Limb (tissue), 2 donors: ENCODE data around the gene TUT1.
A peak's percentile ranks its signal among the peaks of the same experiment; 100 is the strongest.
"Not testable (repeated sequence)": the region's sequence is repeated elsewhere in the genome, so short reads cannot be mapped to it uniquely, and the experiment has no call there.

Experiments
- DNase-seq, 2 donors: peaks; one replicate each; pipeline ENCODE4 v3.0.0-alpha.2; 2016; ENCODE audit errors: extremely low spot score in 2 of 2

The TUT1 gene

DNA sequence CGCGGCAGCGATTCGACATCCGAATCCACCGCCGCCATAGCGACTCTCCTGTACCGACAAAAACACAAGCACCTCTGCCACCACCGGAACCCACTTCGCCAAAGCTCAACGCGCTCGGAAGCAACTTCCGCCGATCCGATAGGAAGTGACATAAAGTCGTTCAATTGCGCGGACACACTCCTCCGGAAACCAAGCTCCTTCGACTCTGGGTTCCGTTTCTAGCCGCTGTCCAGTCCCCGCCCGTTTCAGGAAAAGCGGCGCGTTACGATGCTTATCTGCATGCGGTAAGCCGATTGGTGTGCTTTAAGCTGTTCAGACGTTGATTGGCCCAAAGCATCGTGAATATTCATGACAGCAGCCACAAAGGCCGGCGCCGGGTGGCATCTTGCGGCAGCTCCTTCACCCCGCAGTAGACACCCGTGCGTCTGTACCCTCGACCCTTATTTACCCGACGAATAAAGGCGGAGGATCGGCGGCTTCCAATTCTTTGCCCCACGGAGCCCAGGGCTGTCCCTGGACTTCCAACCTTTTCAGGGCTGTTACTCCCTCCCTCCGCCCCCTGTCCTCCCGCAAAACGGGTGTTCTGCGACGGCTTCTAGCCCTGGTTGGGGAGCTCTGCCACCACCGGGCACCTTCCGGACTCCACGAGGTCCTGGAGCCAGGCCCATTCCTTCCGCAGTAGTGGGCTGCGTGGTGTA is at the start of gene TUT1:
Gene TUT1, minus strand, starts transcription at position 76 of the 698 bp plus-strand sequence. Its CDS starts 38 bp downstream, at position 38.
- DNase-seq, result peak; percentile 97 to 98

DNA sequence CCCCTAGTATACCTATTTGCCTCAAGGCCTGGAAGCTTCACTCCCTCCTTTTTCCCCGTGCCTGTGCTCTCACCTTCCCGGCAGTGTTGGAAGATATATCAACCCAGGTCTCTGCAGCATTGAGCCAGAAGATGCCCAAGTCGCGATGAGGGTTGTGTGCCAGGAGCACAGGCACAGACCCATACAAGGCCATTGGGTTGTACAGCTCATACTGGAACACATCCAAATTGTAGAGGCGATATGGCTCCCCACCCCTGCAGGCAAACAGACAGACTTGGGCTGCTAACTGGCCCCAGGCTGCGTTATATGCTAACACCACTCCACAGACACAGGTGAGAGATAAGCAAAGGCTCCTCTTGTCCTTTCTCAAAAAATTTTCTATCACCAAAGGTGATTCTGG is 41.2 kb upstream of the TUT1 start:
- DNase-seq, result no peak

DNA sequence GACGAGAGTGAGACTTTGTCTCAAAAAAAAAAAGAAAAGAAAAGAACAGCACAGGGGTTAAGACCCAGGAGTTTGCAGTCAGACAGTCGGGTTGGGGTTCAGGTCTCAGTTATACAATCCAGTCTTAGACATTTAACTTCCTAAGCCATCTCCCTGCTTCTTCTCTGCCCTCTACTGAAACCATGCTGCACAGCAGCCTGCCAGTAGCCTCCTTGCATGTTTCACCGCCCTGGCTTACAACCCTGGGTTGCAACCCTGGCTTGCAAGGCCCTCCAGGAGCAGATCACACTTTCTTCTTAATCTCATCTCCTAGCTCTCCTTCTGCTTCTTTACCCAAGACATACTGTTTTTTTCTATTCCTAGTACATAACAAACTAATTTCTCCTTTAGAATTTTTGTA is 36.4 kb upstream of the TUT1 start:
- DNase-seq, result no peak

DNA sequence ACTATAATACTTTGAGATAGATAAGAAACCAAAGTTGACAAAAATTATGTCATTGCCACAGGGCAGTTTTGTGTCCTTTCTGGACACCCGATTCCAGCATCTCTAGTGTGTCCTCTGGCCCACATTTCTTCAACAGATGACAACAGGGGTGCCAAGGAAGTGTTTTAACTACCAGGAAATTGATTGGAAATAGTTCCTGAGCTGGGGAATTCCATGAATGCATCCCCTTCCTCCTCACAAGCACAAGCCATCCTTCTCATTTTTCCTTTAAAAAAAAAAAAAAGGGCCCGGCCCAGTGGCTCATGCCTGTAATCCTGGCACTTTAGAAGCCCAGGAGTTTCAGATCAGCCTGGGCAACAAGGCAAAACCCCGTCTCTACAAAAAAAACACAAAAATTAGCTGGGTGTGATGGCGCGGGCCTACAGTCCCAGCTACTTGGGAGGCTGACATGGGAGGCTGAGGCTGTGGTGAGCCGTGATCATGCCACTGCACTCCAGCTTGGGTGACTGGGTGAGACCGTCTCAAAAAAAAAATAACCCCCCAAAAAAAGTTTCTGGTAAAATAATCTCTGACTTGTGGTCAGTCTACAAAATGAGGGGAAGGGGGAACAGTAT is 31.3 kb upstream of the TUT1 start:
- DNase-seq, result no peak

DNA sequence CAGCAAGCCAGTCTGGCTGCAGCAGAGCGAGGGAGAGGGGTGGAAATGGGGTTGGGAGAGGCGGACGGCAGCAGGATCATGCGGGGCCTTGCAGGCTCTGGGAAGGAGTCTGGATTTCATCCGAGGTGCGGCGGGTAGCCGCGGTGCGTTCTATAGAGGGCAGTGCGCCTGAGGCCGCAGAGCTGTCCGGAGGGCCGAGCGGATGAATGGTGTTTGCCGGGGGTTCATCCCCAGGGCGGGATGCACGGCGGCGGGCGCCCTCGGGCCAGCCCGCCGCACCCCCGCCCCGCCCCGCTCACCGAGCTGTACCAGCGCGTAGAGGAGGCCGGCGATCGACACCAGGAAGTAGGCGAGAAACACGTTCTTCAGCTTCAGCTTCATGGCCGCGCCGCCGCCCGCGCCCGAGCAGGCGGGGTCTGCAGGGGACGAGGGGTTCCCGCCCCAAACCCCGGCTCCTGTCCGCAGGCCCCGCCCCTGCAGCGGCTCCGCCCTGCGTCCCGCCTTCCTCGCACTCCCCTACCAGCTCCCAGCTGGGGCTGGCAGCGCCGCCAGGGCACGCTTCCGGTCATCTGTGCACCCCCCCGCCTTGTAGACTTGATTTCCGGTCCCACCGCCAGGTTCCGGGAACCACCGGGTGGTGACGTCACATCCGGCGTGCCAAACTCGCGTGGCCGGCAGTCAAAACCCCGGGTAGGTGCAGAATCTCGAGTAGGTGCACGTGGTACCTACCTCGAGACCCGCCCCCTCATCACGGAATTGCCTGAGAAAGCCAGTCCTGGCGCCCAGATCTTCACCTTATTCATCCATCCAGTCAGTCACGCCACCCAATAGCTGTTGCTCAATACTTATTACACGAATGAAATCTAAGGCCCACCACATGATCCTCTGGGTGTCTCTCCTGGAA is 30.5 kb upstream of the TUT1 start, which contains the start of gene B3GAT3:
Gene B3GAT3, minus strand, starts transcription at position 420 of the 904 bp plus-strand sequence. Its CDS starts 39 bp downstream, at position 381.
- peak; percentile 93 to 96 for DNase-seq

DNA sequence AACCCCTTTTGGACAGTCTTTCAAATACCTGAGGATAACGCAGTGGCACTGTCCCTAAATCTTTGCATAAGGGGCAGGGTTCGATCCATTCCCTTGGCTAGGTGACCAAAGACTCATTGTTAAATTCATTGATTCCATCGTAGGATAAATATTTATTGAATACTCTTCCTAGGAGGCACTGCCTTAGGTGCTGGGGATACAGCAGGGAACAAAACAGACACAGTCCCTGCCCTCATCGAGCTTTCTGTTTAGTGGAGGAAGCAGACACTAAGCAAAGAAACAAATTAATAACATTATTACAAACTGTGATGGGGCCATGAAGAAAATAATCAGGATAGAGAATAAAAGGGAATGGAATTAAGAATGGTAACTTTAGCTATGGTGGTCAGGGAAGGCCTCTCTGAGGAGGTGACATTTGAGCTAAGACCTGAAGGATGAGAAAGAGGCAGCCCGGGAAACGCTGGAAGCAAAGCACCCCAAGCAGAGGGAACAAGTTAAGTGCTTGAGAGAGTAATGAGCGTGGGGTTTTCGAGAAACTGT is 29.8 kb upstream of the TUT1 start:
- DNase-seq, result no peak

DNA sequence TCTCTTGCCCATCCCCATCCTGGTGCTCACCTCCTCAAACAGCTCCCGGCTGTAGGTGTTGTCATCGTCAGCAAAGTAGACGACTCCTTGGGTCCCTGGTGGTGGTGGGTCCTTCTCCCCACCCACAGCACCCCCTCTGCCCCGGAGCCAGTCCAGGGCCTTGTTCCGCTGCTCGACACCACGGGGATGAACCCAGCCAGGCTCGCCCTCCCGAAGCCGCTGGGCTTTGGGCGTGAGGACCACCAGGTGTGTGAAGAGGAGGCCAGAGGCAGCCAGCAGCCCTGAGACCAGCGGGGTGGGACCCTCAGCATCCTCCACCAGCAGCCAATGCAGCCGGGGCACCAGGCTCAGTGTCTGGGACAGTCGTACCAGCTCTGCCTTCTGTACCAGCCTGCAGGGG is 25.6 kb upstream of the TUT1 start:
- DNase-seq, result not testable (repeated sequence)

- DNase-seq, result no peak
These were observed 24.2 kb upstream of the TUT1 start for GRCh38 chr11:62615521-62615920.

GRCh38 chr11:62614275-62614674 is 23.0 kb upstream of the TUT1 start:
- DNase-seq, result no peak

- DNase-seq, result peak in 1 of 2 donors; percentile 52
These were observed 22.0 kb upstream of the TUT1 start for GRCh38 chr11:62613291-62613778.

DNA sequence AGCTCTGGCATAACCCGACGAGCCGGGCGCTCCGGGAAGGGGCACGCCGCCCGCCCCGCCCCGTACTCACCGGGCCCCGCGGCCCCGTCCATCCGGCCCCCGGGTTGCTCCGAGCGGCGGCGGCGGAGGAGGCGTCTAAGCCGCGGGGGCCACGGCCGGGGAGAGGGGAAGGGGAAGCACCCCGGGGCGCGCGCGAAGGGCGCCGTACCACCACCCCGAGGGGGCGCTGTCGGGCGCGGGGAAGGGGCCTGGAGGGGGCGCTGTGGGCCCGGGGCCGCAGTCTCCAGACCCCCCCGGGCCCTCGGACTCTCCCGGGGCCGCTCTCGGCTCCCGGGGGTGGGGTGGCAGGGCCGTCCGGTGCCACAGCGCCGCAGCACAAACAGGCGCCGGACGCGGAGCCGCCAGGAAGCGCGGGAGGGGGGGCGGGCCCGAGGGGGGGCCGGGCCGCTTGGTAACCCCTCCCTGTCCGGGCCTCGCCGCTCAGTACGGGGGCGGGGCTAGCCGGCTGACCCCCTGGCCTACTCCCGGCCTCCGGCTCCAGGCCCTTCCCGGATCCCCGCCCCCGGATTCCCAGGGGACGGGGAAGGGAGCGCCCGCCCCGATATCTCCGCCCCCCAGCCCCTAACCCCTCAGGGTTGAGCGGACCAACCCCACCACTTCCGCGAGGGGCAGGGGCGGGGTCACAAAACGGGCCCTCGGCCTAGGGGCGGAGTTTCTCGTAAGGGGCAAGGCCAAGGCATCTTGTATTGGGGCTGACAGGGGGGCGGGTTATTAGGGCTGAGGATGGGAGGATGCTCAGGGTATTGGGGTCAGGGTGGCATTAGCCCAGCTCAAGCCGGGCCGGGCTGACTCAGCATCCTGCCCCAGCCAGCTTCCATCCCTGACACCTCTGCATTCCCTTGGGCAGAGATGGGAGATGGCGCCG is 21.3 kb upstream of the TUT1 start, which contains the start of the genes EML3 and ROM1:
Gene EML3, minus strand, starts transcription at position 410 of the 925 bp plus-strand sequence. Its CDS starts 318 bp downstream, at position 92.
Gene ROM1, plus strand, starts transcription at position 892 of the 925 bp plus-strand sequence. Its CDS starts 25 bp downstream, at position 917.
- DNase-seq, result peak; percentile 77 to 89

- DNase-seq, result peak; percentile 61 to 72
These were observed 20.5 kb upstream of the TUT1 start for GRCh38 chr11:62611705-62612365.

GRCh38 chr11:62610814-62611704 is 19.7 kb upstream of the TUT1 start:
- peak in 1 of 2 donors; percentile 38 for DNase-seq

DNA sequence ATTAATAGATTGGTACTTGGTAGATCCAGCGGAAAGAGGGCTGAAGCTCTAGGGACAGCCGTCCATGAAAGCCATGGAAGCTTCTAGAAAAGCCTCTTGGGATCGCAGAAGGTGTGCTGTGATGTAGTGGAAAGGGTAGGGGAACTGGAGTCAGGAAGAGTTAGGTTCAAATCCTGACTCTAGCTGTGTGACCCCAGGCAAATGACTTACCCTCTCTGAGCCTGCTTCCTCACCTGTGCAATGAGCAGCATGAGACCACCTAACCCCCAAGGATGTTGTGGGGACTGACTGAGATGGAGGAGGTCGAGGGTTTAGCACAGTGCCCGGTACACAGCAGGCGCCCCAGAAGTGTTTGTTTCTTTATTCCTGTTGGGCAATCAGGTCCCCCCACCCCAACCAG is 19.1 kb upstream of the TUT1 start:
- DNase-seq, result no peak

GRCh38 chr11:62608776-62609175 is 17.5 kb upstream of the TUT1 start:
- DNase-seq, result no peak

- no peak for DNase-seq
These were observed 16.4 kb upstream of the TUT1 start for GRCh38 chr11:62607714-62608113.

DNA sequence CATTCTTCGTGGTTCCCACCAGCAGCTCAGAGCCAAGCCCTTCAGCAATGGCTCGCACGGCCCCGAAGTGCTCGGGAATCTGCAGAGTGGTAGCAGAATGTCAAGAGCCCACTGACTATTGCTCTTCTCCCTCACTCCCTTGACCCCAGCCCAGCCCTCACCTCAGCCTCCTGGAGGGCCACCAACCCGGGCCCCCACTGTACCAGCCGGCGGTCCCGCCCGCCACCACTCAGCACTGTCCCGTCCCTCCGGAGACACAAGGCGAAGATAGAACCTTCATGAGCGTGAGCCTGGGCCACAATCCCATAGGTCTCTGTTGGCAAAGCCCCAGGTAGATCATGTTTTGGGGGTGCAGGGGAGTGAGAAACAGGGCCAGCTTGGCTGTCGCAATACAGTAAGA is 14.6 kb upstream of the TUT1 start:
- no peak for DNase-seq

DNA sequence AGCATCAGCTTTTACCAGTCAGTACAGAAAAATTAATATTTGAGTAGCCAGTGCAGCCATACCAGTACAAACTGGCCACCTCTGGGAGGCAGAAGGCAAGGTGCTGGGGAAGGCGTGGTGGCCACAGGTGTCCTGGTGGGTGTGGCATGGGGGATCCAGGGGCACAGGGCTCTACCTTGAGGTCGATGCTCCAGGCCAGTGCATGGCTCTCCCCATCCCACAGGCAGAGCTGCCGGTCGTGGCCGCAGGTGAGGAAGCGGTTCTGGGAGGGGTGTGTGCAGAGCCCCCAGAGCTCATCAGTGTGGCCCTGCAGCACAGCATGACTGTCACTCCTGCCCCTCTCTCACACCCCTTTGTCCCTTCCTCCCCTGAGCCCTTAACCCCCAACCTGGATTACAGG is 14.1 kb upstream of the TUT1 start:
- DNase-seq, result no peak
